Bronchial smooth muscle cell (primary cell): Measurements from ENCODE around the gene LIMK1. TPM values are rescaled to one million over a fixed set of nuclear protein-coding genes. Genes with fewer than 3 reads are reported as not detected.

Source experiments
- total RNA-seq: library from RNA; depleted of rRNA; stranded (reverse); fragments of >200 nt; gene quantifications from 2 replicates; pipeline ENCODE4 v1.2.1, GENCODE V29; 2014

The LIMK1 gene
- total RNA-seq = 37.7 and 38.8 TPM in 2 replicates

GRCh38 chr7:74083117-74083876 lies at the start of gene LIMK1:
Gene LIMK1, plus strand, starts transcription at chr7:74083804. Its CDS starts 187 bp downstream, at chr7:74083991.

Other genes starting within 250 kb of the LIMK1 start
- 8.3 and 11.8 TPM in 2 replicates for gene METTL27, start 241.3 kb upstream of the LIMK1 start, total RNA-seq
- gene TMEM270, start 222.6 kb upstream of the LIMK1 start, total RNA-seq = 0.16 TPM in 1 of 2 replicates, not detected in the other
- gene ELN, start 55.6 kb upstream of the LIMK1 start, total RNA-seq = 6.5 and 19.7 TPM in 2 replicates
- gene EIF4H, start 90.6 kb downstream of the LIMK1 start, total RNA-seq = 331 and 583 TPM in 2 replicates
- gene LAT2, start 126.2 kb downstream of the LIMK1 start, total RNA-seq = 0.17 and 0.32 TPM in 2 replicates
- gene RFC2, start 170.6 kb downstream of the LIMK1 start, total RNA-seq = 9.5 and 11.2 TPM in 2 replicates
- gene CLIP2, start 205.6 kb downstream of the LIMK1 start, total RNA-seq = 59.4 and 62.3 TPM in 2 replicates